Mesodermal cell (in vitro differentiated cells): ENCODE data around the gene SRPRB.
"Not testable (repeated sequence)": the region's sequence is repeated elsewhere in the genome, so short reads cannot be mapped to it uniquely, and the experiment has no call there.

Experiments used
- H3K27ac ChIP-seq: 2 replicates; pipeline ENCODE4 v1.7.0; 2013; ENCODE audit warnings: mild to moderate bottlenecking, low read depth, low read length, moderate library complexity; ENCODE audit not compliant: severe bottlenecking
- H3K36me3 ChIP-seq: 2 replicates; pipeline ENCODE4 v1.7.1; 2013; ENCODE audit warnings: mild to moderate bottlenecking, low read length, moderate library complexity; ENCODE audit not compliant: control insufficient read depth, insufficient read depth
- H3K4me1 ChIP-seq: one replicate; pipeline ENCODE4 v1.7.1; 2013; ENCODE audit warnings: mild to moderate bottlenecking, low read length; ENCODE audit not compliant: insufficient read depth, control insufficient read depth, poor library complexity, severe bottlenecking
- H3K4me3 ChIP-seq: 2 replicates; pipeline ENCODE4 v1.7.0; 2013; ENCODE audit warnings: low read length, control low read depth, mild to moderate bottlenecking; ENCODE audit not compliant: insufficient read depth, poor library complexity, severe bottlenecking; ENCODE audit errors: extremely low read depth
- H3K9me3 ChIP-seq: 2 replicates; pipeline ENCODE4 v1.7.1; 2013; ENCODE audit warnings: mild to moderate bottlenecking, low read length, moderate library complexity; ENCODE audit not compliant: control insufficient read depth
- WGBS, 2 experiments: methylation state at CpG; one replicate each; pipeline ENCODE4 v1.1.5; 2013; ENCODE audit warnings: missing lambda C conversion rate in 2 of 2; ENCODE audit not compliant: insufficient coverage in 2 of 2; 5-methylcytosine and 5-hydroxymethylcytosine counted together

Gene SRPRB

DNA sequence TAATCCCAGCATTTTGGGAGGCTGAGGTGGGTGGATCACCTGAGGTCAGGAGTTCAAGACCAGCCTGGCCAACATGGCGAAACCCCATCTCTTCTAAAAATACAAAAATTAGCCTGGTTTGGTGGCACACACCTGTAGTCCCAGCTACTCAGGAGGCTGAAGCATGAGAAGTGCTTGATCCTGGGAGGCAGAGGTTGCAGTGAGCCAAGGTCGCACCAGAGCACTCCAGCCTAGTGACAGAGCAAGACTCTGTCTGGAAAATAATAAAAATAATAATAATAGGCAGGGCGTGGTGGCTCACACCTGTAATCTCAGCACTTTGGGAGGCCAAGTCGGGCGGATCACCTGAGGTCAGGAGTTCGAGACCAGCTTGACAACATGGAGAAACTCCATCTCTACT, 24.9 kb upstream of the SRPRB start:
- H3K4me1 ChIP-seq, H3K9me3 ChIP-seq, H3K36me3 ChIP-seq, H3K4me3 ChIP-seq, H3K27ac ChIP-seq: not testable (repeated sequence)
- WGBS, 2 experiments = 50 to 74% methylated on average over 3 of the region's 6 CpGs

DNA sequence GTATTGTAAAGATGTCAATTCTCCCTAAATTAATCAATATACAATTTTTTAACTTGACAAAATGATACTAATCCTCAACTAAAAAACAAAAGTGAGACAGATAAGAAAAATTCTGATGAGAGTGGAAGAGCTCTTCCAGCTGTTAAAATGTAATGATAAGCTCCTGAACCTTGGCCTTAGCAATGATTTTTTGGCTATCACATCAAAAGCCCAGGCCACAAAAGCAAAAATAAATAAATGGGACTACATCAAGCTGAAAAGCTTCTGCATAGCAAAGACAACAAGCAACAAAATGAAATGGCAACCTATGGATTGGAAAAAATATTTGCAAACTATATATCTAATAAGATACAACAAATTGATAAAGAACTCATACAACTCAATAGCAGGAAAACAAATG, 24.0 kb upstream of the SRPRB start:
- no peaks in the 10 kb centered on the region for H3K4me1 ChIP-seq
- no peaks in the 10 kb centered on the region for H3K36me3 ChIP-seq
- H3K27ac ChIP-seq = no peak overlapping the region
- no peak overlapping the region for H3K4me3 ChIP-seq
- H3K9me3 ChIP-seq = no peaks in the 10 kb centered on the region

DNA sequence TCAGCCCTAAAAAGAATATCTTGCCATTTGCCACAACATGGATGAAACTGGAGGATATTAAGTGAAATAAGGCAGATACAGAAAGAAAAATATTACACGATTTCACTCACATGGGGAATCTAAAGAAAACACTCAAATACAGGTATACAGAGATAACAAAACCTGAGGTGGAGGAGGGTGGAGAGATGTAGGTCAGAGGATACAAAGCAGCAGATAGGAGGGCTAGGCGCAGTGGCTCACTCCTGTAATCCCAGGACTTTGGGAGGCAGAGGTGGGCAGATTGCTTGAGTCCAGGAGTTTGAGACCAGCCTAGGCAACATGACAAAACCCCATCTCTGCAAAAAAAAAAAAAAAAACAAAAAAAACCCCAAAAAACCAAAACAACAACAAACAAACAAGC, 23.2 kb upstream of the SRPRB start:
- Histone ChIP-seq H3K4me1 (no peaks in the 10 kb centered on the region), H3K36me3 (no peaks in the 10 kb centered on the region), H3K9me3 (no peaks in the 10 kb centered on the region), H3K4me3 (no peak overlapping the region), H3K27ac (no peak overlapping the region)
- WGBS, 2 experiments = 100% methylated on average over 1 of the region's 2 CpGs; no CpG with 5 or more reads in 1 of the 2 experiments

DNA sequence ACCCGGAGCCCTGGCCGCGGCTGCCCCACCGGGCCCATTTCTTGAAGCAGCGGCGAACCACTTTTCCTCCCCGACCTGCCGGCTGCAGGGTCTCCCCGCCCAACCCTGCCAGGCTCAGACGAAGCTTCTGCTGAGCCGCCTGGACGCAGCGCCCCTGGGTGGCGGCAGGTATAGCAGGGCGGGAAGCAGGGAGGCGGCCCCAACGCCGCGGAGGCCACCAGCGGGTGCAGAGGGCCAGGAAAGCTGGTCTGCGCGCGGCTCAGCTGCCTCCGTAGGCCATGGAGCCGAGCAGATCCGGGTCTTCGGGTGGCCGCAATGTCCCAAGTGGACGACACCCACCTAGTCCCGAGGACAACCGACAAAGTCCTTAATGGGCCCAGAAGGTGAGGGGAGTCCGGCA, 21.9 kb upstream of the SRPRB start:
- Histone ChIP-seq H3K36me3 (no peaks in the 10 kb centered on the region), H3K27ac (no peak overlapping the region), H3K4me3 (no peak overlapping the region), H3K4me1 (no peaks in the 10 kb centered on the region), H3K9me3 (peaks cover under 1% of the 10 kb centered on the region)
- 93 to 94% methylated on average over 27 to 32 of the region's 32 CpGs for WGBS, 2 experiments

DNA sequence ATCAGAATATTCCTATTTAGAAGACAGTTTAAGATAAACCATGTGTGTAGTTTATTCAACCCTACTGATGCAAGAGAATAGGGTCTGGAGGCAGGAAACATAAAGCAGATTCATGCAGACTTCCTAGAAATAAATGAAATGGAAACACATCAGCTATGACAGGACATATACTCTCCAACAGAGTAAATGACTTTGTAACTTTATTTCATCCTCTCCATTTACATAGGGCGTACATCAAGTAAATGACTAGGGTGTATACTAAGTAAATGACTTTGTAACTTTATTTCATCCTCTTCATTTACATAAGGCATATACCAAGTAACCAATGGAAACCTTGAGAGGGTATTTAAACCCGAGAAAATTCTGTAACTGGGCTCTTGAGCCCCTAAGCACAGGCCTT, 17.6 kb upstream of the SRPRB start:
- H3K9me3 ChIP-seq = peaks cover 26% of the 10 kb centered on the region
- 57% methylated on average over 1 of the region's 2 CpGs; no CpG with 5 or more reads in 1 of the 2 experiments for WGBS, 2 experiments
- no peaks in the 10 kb centered on the region for H3K36me3 ChIP-seq
- H3K4me1 ChIP-seq = no peaks in the 10 kb centered on the region
- no peak overlapping the region for H3K4me3 ChIP-seq
- H3K27ac ChIP-seq = no peak overlapping the region

DNA sequence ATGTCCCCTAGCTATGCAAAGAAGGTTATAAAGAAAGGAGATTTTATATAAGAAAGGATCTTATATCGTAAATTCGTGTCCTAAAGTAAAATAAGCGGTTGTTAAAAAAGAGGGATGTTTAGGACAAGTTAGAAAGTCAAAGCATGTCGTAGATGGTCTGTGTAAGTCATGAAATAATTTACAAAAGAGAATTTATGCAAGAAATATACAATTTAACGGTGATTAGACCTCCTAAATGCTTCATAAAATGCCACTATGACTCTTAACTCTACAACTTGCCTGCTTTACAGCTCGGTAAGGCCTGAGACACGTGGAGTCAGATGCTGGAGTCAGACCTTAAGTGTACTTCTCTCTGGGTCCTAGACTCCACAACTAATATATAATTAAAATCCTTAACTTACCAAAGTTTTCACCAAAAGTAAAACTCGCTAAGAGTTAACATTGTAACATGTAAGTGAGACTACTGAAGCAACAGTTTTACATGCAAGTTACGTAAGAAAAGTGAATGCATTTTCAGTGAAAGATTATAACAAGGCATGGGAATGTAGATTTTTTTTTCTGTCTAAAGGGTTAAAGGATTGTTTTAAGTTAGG, 13.3 kb upstream of the SRPRB start:
- WGBS, 2 experiments = 44 to 52% methylated on average over 6 of the region's 9 CpGs
- no peaks in the 10 kb centered on the region for H3K4me1 ChIP-seq
- H3K9me3 ChIP-seq = peaks cover 39% of the 10 kb centered on the region
- H3K36me3 ChIP-seq = no peaks in the 10 kb centered on the region
- no peak overlapping the region for H3K4me3 ChIP-seq
- no peak overlapping the region for H3K27ac ChIP-seq

DNA sequence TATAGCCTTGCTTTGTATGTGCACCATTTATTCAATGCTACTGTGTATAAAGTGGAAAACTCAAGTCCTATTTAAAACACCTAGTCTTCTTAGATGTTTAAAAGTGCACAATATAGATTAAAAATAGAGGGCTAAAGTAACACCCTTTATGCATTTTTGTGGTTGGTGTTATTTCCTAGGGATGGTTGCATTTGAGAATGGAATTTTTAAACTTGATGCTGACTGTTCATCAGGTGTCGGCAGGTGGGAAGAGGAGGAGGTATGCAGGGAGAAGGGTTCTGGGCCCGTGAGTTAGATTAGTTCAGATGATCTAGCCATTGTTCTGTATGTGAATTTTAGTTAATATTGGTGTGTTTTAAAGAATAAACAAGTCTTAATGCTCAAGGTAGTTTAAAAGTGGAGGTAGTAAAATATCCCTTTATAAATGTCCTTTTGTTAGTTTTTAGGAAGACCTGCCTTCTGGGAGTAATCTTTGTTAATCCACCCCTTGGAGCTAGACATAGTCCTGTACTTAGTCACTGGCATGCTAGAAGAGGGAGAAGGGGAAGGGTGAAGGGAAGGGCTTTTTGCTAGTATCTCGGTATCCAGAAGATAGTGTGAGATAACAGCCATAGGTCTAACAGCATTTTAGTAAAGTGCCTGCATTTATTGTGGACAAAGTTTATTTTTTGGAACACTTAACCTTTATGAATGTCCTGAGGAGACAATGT, 8.1 kb upstream of the SRPRB start:
- H3K4me3 ChIP-seq = no peak overlapping the region
- H3K9me3 ChIP-seq = peaks cover 17% of the 10 kb centered on the region
- no peak overlapping the region for H3K27ac ChIP-seq
- 91 to 95% methylated on average over 3 of the region's 3 CpGs for WGBS, 2 experiments
- H3K4me1 ChIP-seq = no peaks in the 10 kb centered on the region
- no peaks in the 10 kb centered on the region for H3K36me3 ChIP-seq

DNA sequence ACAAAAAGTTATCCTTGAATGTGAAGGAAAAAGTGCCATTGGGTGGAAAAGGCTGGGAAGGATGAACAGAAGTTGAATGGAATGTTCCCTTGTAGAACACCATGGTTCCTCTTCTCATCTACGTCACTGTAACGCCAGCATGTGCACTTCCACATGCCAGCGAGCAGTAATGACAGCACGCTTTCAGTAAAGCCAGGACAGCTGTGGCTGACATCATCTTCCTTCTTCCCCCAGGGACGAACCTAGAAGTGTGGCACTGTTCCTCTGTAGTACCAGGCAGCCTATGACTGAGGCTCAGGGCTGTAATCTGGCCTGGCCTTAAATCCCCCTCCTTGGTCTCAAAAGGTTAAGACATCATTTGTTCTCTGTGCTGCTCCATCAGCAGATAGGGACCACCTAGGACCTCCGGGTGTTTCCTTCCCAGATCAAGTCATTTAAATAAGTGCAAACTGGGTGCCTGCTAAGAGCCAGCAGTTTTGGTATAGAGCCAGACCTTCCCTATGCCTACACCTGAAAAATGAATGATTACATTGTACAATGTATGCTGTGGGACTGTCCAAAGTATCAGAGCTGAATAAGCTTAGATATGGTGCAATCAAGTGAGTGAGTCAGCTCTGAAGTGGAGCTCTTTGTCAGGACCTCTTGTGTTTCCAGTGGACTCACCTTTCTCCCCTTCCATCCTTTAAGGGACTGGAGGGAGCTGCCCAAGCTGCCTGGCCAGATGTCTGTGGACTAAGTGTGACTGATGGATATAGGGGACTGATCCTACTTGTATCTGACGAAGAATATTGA, 5.6 kb upstream of the SRPRB start:
- Histone ChIP-seq H3K27ac (no peak overlapping the region), H3K4me3 (no peak overlapping the region), H3K9me3 (peaks cover 4% of the 10 kb centered on the region), H3K4me1 (no peaks in the 10 kb centered on the region), H3K36me3 (no peaks in the 10 kb centered on the region)
- WGBS, 2 experiments = 79 to 87% methylated on average over 5 to 6 of the region's 7 CpGs

DNA sequence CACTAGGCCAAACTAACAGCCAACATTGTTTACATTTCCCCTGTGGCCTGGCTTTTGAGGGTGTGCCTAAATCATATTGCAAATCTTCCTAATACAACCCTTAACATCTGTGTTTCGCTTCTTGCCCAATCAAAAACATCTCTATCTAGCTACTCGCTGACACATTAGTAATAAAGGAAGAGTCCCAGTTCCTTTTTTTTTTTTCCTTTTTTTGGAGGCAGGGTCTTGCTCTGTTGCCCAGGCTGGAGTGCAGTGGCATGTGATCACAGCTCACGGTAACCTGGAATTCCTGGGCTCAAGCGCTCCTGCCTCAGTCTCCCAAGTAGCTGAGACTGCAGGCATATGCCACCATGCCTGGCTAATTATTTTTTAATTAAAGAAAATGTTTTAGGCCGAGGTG, 2.1 kb upstream of the SRPRB start:
- Histone ChIP-seq H3K4me1 (no peaks in the 10 kb centered on the region), H3K36me3 (peaks cover 15% of the 10 kb centered on the region), H3K27ac (no peak overlapping the region), H3K4me3 (no peak overlapping the region), H3K9me3 (no peaks in the 10 kb centered on the region)
- WGBS, 2 experiments = 75 to 94% methylated on average over 3 to 4 of the region's 5 CpGs

DNA sequence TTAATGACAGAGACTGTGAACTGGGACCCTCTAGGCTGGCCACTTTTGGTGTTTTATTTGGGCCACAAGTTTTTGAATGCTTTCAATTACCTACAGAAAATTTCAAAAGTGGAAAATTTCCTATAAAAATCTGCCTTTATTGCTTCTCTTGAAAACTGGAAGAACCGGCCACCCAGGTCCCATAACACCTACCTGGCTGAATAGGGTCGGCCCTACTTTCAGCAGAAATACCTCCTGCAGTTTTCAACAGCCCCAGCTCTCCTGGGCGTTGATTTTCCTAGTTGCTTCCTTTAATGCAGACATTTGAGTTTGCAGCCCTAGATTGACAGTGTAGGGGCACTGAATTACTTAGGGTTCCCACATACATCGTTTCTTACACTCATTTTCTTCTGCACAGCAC, 719 bp upstream of the SRPRB start:
- Histone ChIP-seq H3K27ac (no peak overlapping the region), H3K4me1 (no peaks in the 10 kb centered on the region), H3K36me3 (peaks cover 25% of the 10 kb centered on the region), H3K4me3 (no peak overlapping the region), H3K9me3 (no peaks in the 10 kb centered on the region)
- 85 to 94% methylated on average over 4 of the region's 4 CpGs for WGBS, 2 experiments

DNA sequence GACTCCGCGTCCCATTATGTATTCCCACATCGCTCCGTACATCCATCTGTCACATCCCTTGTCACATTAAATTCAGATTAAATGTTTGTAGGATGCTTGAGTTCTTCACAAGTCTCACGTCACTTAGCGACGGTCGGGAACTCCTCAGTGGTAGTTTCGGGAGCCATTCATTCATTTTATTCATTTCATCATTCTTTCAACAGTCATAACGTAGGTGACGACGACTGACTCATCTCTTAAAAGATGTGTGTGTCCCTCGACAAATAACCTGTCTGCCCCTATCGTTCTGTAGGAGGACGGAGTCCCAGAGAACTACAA, 272 bp upstream of the SRPRB start:
- Histone ChIP-seq H3K9me3 (no peaks in the 10 kb centered on the region), H3K4me1 (no peaks in the 10 kb centered on the region), H3K36me3 (peaks cover 29% of the 10 kb centered on the region), H3K4me3 (peak overlapping the region; percentile 90), H3K27ac (no peak overlapping the region)
- WGBS, 2 experiments = 32 to 40% methylated on average over 5 to 11 of the region's 15 CpGs
